ENCODE results near the gene PTPA. TPM values are rescaled to one million over a fixed set of nuclear protein-coding genes. Genes with fewer than 3 reads are reported as not detected.

The PTPA gene
- total and polyA plus RNA-seq, 9 of the 15 experiments (the other 6 are each of a cell fraction or from before 2014, with no cell fraction given), result 1.7 to 121 (median 72.6) TPM

DNA sequence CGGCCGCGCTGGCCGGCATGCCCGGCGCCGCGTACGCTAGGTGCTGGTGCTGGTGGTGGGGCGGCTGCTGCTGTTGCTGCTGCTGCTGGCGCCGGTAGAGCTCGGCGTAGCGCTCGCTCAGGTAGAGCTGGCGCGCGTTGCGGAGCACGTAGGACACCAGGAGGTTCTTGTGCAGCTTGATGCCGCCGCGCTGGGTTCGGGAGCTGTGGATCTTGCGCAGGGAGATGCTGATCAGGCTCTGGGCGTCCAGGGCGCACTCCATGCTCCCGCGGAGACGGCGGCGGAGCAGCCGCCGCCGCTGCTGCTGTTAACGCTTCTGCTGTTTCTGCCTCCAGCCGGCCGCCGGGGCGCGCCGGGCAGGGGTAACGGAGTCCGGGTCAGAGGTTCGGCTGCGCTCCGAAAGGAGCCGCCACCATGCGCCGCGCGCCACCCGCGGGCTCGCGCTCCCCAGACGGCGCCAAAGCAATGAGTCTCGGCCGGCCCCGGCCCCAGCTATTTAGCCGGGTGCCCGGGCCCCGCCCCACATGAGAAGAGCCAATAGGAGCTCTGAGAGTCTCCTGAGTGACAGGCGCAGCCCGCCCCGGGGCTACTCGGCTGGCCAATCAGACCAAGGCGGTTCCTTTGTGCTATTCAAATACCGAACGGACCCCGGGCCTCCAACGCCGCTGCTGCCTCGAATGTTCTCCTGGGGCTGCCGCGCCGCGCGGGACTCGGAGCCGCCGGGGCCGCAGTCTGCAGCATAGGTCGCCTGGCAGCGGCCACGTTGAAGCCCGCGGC is 66.8 kb downstream of the PTPA start, which contains the start of gene IER5L:
Gene IER5L, minus strand, starts transcription at position 471 of the 777 bp plus-strand sequence. Its CDS starts 209 bp downstream, at position 262.
- Histone ChIP-seq H3K27ac (ENCODE audit: extremely low read depth, low read depth, low read length) (peak within 1 kb of the TSS; percentile 49; the same call in 1 of the 3 replicates), H3K9me3 (replicated peaks; ENCODE audit: control insufficient read depth, insufficient read depth, low read depth, low read length) (no peaks in the 10 kb centered on the region), H3K79me2 (ENCODE audit: control insufficient read depth, insufficient read depth, low read length) (peaks cover 6% of the 10 kb centered on the region; the same call in 2 of the 3 replicates), H2AFZ (ENCODE audit: low read depth, low read length) (peak within 1 kb of the TSS; percentile 86), H3K27me3 (ENCODE audit: control insufficient read depth in 2 of 2, insufficient read depth in 2 of 2, low read length in 2 of 2) (peaks cover 7 to 8% of the 10 kb centered on the region in 2 experiments; a peak in 3 of 5 replicates), H3K4me2 (ENCODE audit: insufficient read depth, low read length) (peak within 1 kb of the TSS; percentile 81), H3K4me3 (peak within 1 kb of the TSS; percentile 61), H3K9me1 (ENCODE audit: control insufficient read depth, insufficient read depth, low read length) (no peaks in the 10 kb centered on the region), H3K4me1 (replicated peaks in 1 of 2; ENCODE audit: control insufficient read depth in 2 of 2, insufficient read depth in 2 of 2, low read length in 2 of 2) (peaks cover 19 to 64% of the 10 kb centered on the region in 2 experiments; a peak in 4 of 5 replicates), H4K20me1 (replicated peaks; ENCODE audit: control insufficient read depth, insufficient read depth, low read length) (no peaks in the 10 kb centered on the region), H3K9ac (ENCODE audit: insufficient read depth in 1 of 2, low read depth in 2 of 2, low read length in 2 of 2) (peak within 1 kb of the TSS; percentile 31 to 94; a peak in 3 of 4 replicates), H3K36me3 (ENCODE audit: control insufficient read depth, insufficient read depth, low read length) (no peaks in the 10 kb centered on the region)
- TSS peak; percentile 80 for BruUV-seq (replicated peaks)
- DNase-seq (ENCODE audit: extremely low read depth in 1 of 4, low spot score in 3 of 4) (peak; percentile 96 to 100 (median 100)), FAIRE-seq (peak; percentile 85), ATAC-seq (peak; percentile 91)
- POLR2A ChIA-PET, result interaction anchor here (0.5 to 2.2 kb wide), 27 partner anchors 9 to 445 kb away, joined by 3 to 14 read pairs (median 4); no protein-coding TSS in a partner anchor
- WGBS (ENCODE audit: insufficient coverage, low coverage, missing lambda C conversion rate), result under 1% methylated on average over 69 of the region's 90 CpGs
- CTCF ChIA-PET (ENCODE audit: low intra/inter-chr PET ratio), result interaction anchor here (0.6 kb wide), 1 partner anchor 448 kb away, joined by 3 read pairs; no protein-coding TSS in a partner anchor
- in situ Hi-C loops (cut with MboI) (loop anchor here (10.0 kb wide), 2 partner anchors 237 to 307 kb away; no protein-coding TSS in a partner anchor), intact Hi-C loops (cut with micrococcal nuclease) (loop anchor here (5.0 to 10.0 kb wide), 3 partner anchors 79 to 227 kb away; no protein-coding TSS in a partner anchor)
- TF ChIP-seq ZNF583 (CRISPR knock-in tag; IDR thresholded peaks at IDR 0.05) (no peak), RBFOX2 (IDR thresholded peaks at IDR 0.05; ENCODE audit: low read depth, low read length) (peak; percentile 100), BCOR (IDR thresholded peaks at IDR 0.05) (peak; percentile 40; the same call in 1 of the 2 replicates), ATF1 (CRISPR knock-in tag; IDR thresholded peaks at IDR 0.05) (no peak), ATF1 (tag; IDR thresholded peaks at IDR 0.05) (peak; percentile 50; the same call in 1 of the 2 replicates), GATA2 (CRISPR knock-in tag; IDR thresholded peaks at IDR 0.05) (no peak), BHLHE40 (IDR thresholded peaks at IDR 0.05; ENCODE audit: low read length) (peak; percentile 10; the same call in 1 of the 2 replicates), MECOM (CRISPR knock-in tag; IDR thresholded peaks at IDR 0.05) (no peak), ZNF175 (CRISPR knock-in tag; IDR thresholded peaks at IDR 0.05; ENCODE audit: low read depth) (no peak), FOXJ3 (CRISPR knock-in tag; IDR thresholded peaks at IDR 0.05) (no peak)
- TF ChIP-seq, protein P1, sequence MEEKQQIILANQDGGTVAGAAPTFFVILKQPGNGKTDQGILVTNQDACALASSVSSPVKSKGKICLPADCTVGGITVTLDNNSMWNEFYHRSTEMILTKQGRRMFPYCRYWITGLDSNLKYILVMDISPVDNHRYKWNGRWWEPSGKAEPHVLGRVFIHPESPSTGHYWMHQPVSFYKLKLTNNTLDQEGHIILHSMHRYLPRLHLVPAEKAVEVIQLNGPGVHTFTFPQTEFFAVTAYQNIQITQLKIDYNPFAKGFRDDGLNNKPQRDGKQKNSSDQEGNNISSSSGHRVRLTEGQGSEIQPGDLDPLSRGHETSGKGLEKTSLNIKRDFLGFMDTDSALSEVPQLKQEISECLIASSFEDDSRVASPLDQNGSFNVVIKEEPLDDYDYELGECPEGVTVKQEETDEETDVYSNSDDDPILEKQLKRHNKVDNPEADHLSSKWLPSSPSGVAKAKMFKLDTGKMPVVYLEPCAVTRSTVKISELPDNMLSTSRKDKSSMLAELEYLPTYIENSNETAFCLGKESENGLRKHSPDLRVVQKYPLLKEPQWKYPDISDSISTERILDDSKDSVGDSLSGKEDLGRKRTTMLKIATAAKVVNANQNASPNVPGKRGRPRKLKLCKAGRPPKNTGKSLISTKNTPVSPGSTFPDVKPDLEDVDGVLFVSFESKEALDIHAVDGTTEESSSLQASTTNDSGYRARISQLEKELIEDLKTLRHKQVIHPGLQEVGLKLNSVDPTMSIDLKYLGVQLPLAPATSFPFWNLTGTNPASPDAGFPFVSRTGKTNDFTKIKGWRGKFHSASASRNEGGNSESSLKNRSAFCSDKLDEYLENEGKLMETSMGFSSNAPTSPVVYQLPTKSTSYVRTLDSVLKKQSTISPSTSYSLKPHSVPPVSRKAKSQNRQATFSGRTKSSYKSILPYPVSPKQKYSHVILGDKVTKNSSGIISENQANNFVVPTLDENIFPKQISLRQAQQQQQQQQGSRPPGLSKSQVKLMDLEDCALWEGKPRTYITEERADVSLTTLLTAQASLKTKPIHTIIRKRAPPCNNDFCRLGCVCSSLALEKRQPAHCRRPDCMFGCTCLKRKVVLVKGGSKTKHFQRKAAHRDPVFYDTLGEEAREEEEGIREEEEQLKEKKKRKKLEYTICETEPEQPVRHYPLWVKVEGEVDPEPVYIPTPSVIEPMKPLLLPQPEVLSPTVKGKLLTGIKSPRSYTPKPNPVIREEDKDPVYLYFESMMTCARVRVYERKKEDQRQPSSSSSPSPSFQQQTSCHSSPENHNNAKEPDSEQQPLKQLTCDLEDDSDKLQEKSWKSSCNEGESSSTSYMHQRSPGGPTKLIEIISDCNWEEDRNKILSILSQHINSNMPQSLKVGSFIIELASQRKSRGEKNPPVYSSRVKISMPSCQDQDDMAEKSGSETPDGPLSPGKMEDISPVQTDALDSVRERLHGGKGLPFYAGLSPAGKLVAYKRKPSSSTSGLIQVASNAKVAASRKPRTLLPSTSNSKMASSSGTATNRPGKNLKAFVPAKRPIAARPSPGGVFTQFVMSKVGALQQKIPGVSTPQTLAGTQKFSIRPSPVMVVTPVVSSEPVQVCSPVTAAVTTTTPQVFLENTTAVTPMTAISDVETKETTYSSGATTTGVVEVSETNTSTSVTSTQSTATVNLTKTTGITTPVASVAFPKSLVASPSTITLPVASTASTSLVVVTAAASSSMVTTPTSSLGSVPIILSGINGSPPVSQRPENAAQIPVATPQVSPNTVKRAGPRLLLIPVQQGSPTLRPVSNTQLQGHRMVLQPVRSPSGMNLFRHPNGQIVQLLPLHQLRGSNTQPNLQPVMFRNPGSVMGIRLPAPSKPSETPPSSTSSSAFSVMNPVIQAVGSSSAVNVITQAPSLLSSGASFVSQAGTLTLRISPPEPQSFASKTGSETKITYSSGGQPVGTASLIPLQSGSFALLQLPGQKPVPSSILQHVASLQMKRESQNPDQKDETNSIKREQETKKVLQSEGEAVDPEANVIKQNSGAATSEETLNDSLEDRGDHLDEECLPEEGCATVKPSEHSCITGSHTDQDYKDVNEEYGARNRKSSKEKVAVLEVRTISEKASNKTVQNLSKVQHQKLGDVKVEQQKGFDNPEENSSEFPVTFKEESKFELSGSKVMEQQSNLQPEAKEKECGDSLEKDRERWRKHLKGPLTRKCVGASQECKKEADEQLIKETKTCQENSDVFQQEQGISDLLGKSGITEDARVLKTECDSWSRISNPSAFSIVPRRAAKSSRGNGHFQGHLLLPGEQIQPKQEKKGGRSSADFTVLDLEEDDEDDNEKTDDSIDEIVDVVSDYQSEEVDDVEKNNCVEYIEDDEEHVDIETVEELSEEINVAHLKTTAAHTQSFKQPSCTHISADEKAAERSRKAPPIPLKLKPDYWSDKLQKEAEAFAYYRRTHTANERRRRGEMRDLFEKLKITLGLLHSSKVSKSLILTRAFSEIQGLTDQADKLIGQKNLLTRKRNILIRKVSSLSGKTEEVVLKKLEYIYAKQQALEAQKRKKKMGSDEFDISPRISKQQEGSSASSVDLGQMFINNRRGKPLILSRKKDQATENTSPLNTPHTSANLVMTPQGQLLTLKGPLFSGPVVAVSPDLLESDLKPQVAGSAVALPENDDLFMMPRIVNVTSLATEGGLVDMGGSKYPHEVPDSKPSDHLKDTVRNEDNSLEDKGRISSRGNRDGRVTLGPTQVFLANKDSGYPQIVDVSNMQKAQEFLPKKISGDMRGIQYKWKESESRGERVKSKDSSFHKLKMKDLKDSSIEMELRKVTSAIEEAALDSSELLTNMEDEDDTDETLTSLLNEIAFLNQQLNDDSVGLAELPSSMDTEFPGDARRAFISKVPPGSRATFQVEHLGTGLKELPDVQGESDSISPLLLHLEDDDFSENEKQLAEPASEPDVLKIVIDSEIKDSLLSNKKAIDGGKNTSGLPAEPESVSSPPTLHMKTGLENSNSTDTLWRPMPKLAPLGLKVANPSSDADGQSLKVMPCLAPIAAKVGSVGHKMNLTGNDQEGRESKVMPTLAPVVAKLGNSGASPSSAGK (IDR thresholded peaks at IDR 0.05), result peak; percentile 37; the same call in 1 of the 2 replicates
